ENCODE data around the gene C1QTNF2. TPM values are rescaled to one million over a fixed set of nuclear protein-coding genes. Genes with fewer than 3 reads are reported as not detected.

Gene C1QTNF2
- total and polyA plus RNA-seq, 3 donors from 2014 or later: 3.7 to 8.2 (median 6.4) TPM

DNA sequence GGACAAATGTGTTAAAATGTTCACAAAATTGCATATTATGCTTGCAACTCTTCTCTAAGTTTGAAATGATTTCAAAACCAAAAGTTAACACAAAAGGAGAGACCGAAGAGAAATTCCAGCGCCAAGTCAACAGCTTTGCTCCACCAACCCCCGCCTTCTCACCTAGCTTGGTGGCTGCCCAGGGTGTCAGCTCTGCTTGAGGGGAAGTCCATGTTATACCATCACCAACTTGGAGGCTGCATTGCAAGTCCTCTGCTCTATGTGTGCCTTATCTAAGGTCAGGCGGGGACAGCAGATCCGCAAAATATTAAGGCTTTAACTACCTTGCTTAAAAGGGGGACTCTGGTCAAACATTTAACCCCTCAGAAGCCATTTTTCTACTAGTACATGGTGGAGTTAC is 72.7 kb downstream of the C1QTNF2 start:
- Histone ChIP-seq H3K27ac (no peak overlapping the region), H3K27me3 (no peaks in the 10 kb centered on the region), H3K9me3 (no peaks in the 10 kb centered on the region), H3K4me3 (no peak overlapping the region), H3K4me1 (peaks cover 25% of the 10 kb centered on the region), H3K36me3 (ENCODE audit: low read depth, missing control alignments) (no peaks in the 10 kb centered on the region)
- intact Hi-C loops (cut with DNase I; ENCODE audit: low total_unique reads): no loop called here
- DNase-seq: no peak
- 72 to 86% methylated on average over 5 of the region's 5 CpGs for WGBS, 2 donors
- no peak for TF ChIP-seq POLR2A (IDR thresholded peaks at IDR 0.05)
- TF ChIP-seq, protein P1, sequence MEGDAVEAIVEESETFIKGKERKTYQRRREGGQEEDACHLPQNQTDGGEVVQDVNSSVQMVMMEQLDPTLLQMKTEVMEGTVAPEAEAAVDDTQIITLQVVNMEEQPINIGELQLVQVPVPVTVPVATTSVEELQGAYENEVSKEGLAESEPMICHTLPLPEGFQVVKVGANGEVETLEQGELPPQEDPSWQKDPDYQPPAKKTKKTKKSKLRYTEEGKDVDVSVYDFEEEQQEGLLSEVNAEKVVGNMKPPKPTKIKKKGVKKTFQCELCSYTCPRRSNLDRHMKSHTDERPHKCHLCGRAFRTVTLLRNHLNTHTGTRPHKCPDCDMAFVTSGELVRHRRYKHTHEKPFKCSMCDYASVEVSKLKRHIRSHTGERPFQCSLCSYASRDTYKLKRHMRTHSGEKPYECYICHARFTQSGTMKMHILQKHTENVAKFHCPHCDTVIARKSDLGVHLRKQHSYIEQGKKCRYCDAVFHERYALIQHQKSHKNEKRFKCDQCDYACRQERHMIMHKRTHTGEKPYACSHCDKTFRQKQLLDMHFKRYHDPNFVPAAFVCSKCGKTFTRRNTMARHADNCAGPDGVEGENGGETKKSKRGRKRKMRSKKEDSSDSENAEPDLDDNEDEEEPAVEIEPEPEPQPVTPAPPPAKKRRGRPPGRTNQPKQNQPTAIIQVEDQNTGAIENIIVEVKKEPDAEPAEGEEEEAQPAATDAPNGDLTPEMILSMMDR (IDR thresholded peaks at IDR 0.05): no peak

Small RNAs within 50 kb of the gene (small RNA-seq; reads per million reads assigned to genes)
- gene AC112191.3: 0 reads per million in 2 donors

Other genes starting within 250 kb of the C1QTNF2 start
- 1 to 10 TPM in 1 of 2 donors, under 1 TPM in 1; 0.94 to 1.5 TPM for gene FABP6, start 141.1 kb downstream of the C1QTNF2 start, total RNA-seq
- 4.0 TPM for gene FABP6, start 141.1 kb downstream of the C1QTNF2 start, polyA plus RNA-seq (ENCODE audit: insufficient read depth, low read depth, low replicate concordance)
- 10 to 100 TPM; 41.4 to 47.0 TPM for gene CCNJL, start 58.1 kb downstream of the C1QTNF2 start, total RNA-seq
- gene CCNJL, start 58.1 kb downstream of the C1QTNF2 start, polyA plus RNA-seq (ENCODE audit: insufficient read depth, low read depth, low replicate concordance): 23.6 TPM
- gene FAM200C, start 29.4 kb upstream of the C1QTNF2 start, total RNA-seq: 10 to 100 TPM; 10.6 to 11.1 TPM
- 5.5 TPM for gene FAM200C, start 29.4 kb upstream of the C1QTNF2 start, polyA plus RNA-seq (ENCODE audit: insufficient read depth, low read depth, low replicate concordance)
- gene SLU7, start 48.5 kb upstream of the C1QTNF2 start, total RNA-seq: 10 to 100 TPM; 92.4 to 100.0 TPM
- gene SLU7, start 48.5 kb upstream of the C1QTNF2 start, polyA plus RNA-seq (ENCODE audit: insufficient read depth, low read depth, low replicate concordance): 60.1 TPM
- 100 to 1,000 TPM; 153 to 209 TPM for gene PTTG1, start 51.2 kb upstream of the C1QTNF2 start, total RNA-seq
- 429 TPM for gene PTTG1, start 51.2 kb upstream of the C1QTNF2 start, polyA plus RNA-seq (ENCODE audit: insufficient read depth, low read depth, low replicate concordance)